ENCODE measurements around the gene FAM25G.
"Not testable (repeated sequence)": the region's sequence is repeated elsewhere in the genome, so short reads cannot be mapped to it uniquely, and the experiment has no call there.

FAM25G gene

GRCh38 chr10:47481768-47482181, 9.7 kb downstream of the FAM25G start:
- H3K27me3 ChIP-seq (replicated peaks; ENCODE audit: control insufficient read depth, insufficient read depth, low read length, poor library complexity, severe bottlenecking); H3K27ac ChIP-seq (ENCODE audit: insufficient read depth, low read length, poor library complexity, severe bottlenecking); H3K4me3 ChIP-seq (ENCODE audit: insufficient read depth, low read depth, low read length, poor library complexity, severe bottlenecking); H3K36me3 ChIP-seq (ENCODE audit: control insufficient read depth, insufficient read depth, low read length); DNase-seq; H3K4me1 ChIP-seq (ENCODE audit: control insufficient read depth, insufficient read depth, low read length, poor library complexity, severe bottlenecking); H3K9me3 ChIP-seq (ENCODE audit: control insufficient read depth, low read length): not testable (repeated sequence)

- H3K4me3 ChIP-seq (ENCODE audit: insufficient read depth, low read depth, low read length, poor library complexity, severe bottlenecking): not testable (repeated sequence)
Measured at GRCh38 chr10:47481182-47481766, 10.2 kb downstream of the FAM25G start.

GRCh38 chr10:47480133-47480532, 11.4 kb downstream of the FAM25G start:
- H3K4me3 ChIP-seq (ENCODE audit: insufficient read depth, low read depth, low read length, poor library complexity, severe bottlenecking); H3K27me3 ChIP-seq (replicated peaks; ENCODE audit: control insufficient read depth, insufficient read depth, low read length, poor library complexity, severe bottlenecking); H3K4me1 ChIP-seq (ENCODE audit: control insufficient read depth, insufficient read depth, low read length, poor library complexity, severe bottlenecking); H3K9me3 ChIP-seq (ENCODE audit: control insufficient read depth, low read length); H3K27ac ChIP-seq (ENCODE audit: insufficient read depth, low read length, poor library complexity, severe bottlenecking); DNase-seq; H3K36me3 ChIP-seq (ENCODE audit: control insufficient read depth, insufficient read depth, low read length): not testable (repeated sequence)

More at GRCh38 chr10:47481182-47481766, 10.2 kb downstream of the FAM25G start:
- not testable (repeated sequence) for H3K27me3 ChIP-seq (replicated peaks; ENCODE audit: control insufficient read depth, insufficient read depth, low read length, poor library complexity, severe bottlenecking); H3K4me1 ChIP-seq (ENCODE audit: control insufficient read depth, insufficient read depth, low read length, poor library complexity, severe bottlenecking); H3K36me3 ChIP-seq (ENCODE audit: control insufficient read depth, insufficient read depth, low read length); H3K9me3 ChIP-seq (ENCODE audit: control insufficient read depth, low read length); H3K27ac ChIP-seq (ENCODE audit: insufficient read depth, low read length, poor library complexity, severe bottlenecking); DNase-seq

GRCh38 chr10:47478114-47478513, 13.4 kb downstream of the FAM25G start:
- H3K36me3 ChIP-seq (ENCODE audit: control insufficient read depth, insufficient read depth, low read length); H3K4me3 ChIP-seq (ENCODE audit: insufficient read depth, low read depth, low read length, poor library complexity, severe bottlenecking); H3K27me3 ChIP-seq (replicated peaks; ENCODE audit: control insufficient read depth, insufficient read depth, low read length, poor library complexity, severe bottlenecking); H3K4me1 ChIP-seq (ENCODE audit: control insufficient read depth, insufficient read depth, low read length, poor library complexity, severe bottlenecking); H3K27ac ChIP-seq (ENCODE audit: insufficient read depth, low read length, poor library complexity, severe bottlenecking); DNase-seq; H3K9me3 ChIP-seq (ENCODE audit: control insufficient read depth, low read length): not testable (repeated sequence)

- H3K4me1 ChIP-seq (ENCODE audit: control insufficient read depth, insufficient read depth, low read length, poor library complexity, severe bottlenecking); H3K36me3 ChIP-seq (ENCODE audit: control insufficient read depth, insufficient read depth, low read length); H3K27me3 ChIP-seq (replicated peaks; ENCODE audit: control insufficient read depth, insufficient read depth, low read length, poor library complexity, severe bottlenecking); H3K4me3 ChIP-seq (ENCODE audit: insufficient read depth, low read depth, low read length, poor library complexity, severe bottlenecking); H3K9me3 ChIP-seq (ENCODE audit: control insufficient read depth, low read length); DNase-seq; H3K27ac ChIP-seq (ENCODE audit: insufficient read depth, low read length, poor library complexity, severe bottlenecking): not testable (repeated sequence)
Measured at GRCh38 chr10:47477078-47477477, 14.4 kb downstream of the FAM25G start.

- not testable (repeated sequence) for H3K27ac ChIP-seq (ENCODE audit: insufficient read depth, low read length, poor library complexity, severe bottlenecking); H3K36me3 ChIP-seq (ENCODE audit: control insufficient read depth, insufficient read depth, low read length); H3K4me1 ChIP-seq (ENCODE audit: control insufficient read depth, insufficient read depth, low read length, poor library complexity, severe bottlenecking); H3K27me3 ChIP-seq (replicated peaks; ENCODE audit: control insufficient read depth, insufficient read depth, low read length, poor library complexity, severe bottlenecking); H3K9me3 ChIP-seq (ENCODE audit: control insufficient read depth, low read length); H3K4me3 ChIP-seq (ENCODE audit: insufficient read depth, low read depth, low read length, poor library complexity, severe bottlenecking); DNase-seq
Measured at GRCh38 chr10:47475101-47475500, 16.4 kb downstream of the FAM25G start.

- not testable (repeated sequence) for H3K36me3 ChIP-seq (ENCODE audit: control insufficient read depth, insufficient read depth, low read length); H3K4me1 ChIP-seq (ENCODE audit: control insufficient read depth, insufficient read depth, low read length, poor library complexity, severe bottlenecking); H3K27ac ChIP-seq (ENCODE audit: insufficient read depth, low read length, poor library complexity, severe bottlenecking); DNase-seq; H3K4me3 ChIP-seq (ENCODE audit: insufficient read depth, low read depth, low read length, poor library complexity, severe bottlenecking); H3K9me3 ChIP-seq (ENCODE audit: control insufficient read depth, low read length); H3K27me3 ChIP-seq (replicated peaks; ENCODE audit: control insufficient read depth, insufficient read depth, low read length, poor library complexity, severe bottlenecking)
Measured at GRCh38 chr10:47473516-47473915, 18.0 kb downstream of the FAM25G start.

- H3K9me3 ChIP-seq (ENCODE audit: control insufficient read depth, low read length); H3K36me3 ChIP-seq (ENCODE audit: control insufficient read depth, insufficient read depth, low read length); DNase-seq; H3K27ac ChIP-seq (ENCODE audit: insufficient read depth, low read length, poor library complexity, severe bottlenecking); H3K4me1 ChIP-seq (ENCODE audit: control insufficient read depth, insufficient read depth, low read length, poor library complexity, severe bottlenecking); H3K4me3 ChIP-seq (ENCODE audit: insufficient read depth, low read depth, low read length, poor library complexity, severe bottlenecking); H3K27me3 ChIP-seq (replicated peaks; ENCODE audit: control insufficient read depth, insufficient read depth, low read length, poor library complexity, severe bottlenecking): not testable (repeated sequence)
Measured at GRCh38 chr10:47472647-47473046, 18.9 kb downstream of the FAM25G start.

- H3K4me1 ChIP-seq (ENCODE audit: control insufficient read depth, insufficient read depth, low read length, poor library complexity, severe bottlenecking); DNase-seq; H3K9me3 ChIP-seq (ENCODE audit: control insufficient read depth, low read length); H3K27me3 ChIP-seq (replicated peaks; ENCODE audit: control insufficient read depth, insufficient read depth, low read length, poor library complexity, severe bottlenecking); H3K27ac ChIP-seq (ENCODE audit: insufficient read depth, low read length, poor library complexity, severe bottlenecking); H3K36me3 ChIP-seq (ENCODE audit: control insufficient read depth, insufficient read depth, low read length); H3K4me3 ChIP-seq (ENCODE audit: insufficient read depth, low read depth, low read length, poor library complexity, severe bottlenecking): not testable (repeated sequence)
Measured at GRCh38 chr10:47472072-47472471, 19.4 kb downstream of the FAM25G start.

GRCh38 chr10:47468731-47469528, 22.6 kb downstream of the FAM25G start:
- not testable (repeated sequence) for H3K36me3 ChIP-seq (ENCODE audit: control insufficient read depth, insufficient read depth, low read length); H3K27ac ChIP-seq (ENCODE audit: insufficient read depth, low read length, poor library complexity, severe bottlenecking); DNase-seq; H3K4me1 ChIP-seq (ENCODE audit: control insufficient read depth, insufficient read depth, low read length, poor library complexity, severe bottlenecking); H3K9me3 ChIP-seq (ENCODE audit: control insufficient read depth, low read length); H3K27me3 ChIP-seq (replicated peaks; ENCODE audit: control insufficient read depth, insufficient read depth, low read length, poor library complexity, severe bottlenecking); H3K4me3 ChIP-seq (ENCODE audit: insufficient read depth, low read depth, low read length, poor library complexity, severe bottlenecking)
